Activated CD8-positive, alpha-beta memory T cell treated with anti-CD3 and anti-CD28 coated beads, Interleukin-2, amount 50 U/mL, for 4 hours (primary cell): Measurements from ENCODE around the gene HEG1.
"Not testable (repeated sequence)": the region's sequence is repeated elsewhere in the genome, so short reads cannot be mapped to it uniquely, and the experiment has no call there.

Experiments
- DNase-seq: peaks from one replicate; pipeline ENCODE4 v3.0.0-alpha.2; 2020

HEG1 gene

GRCh38 chr3:125055913-125056745 lies at the start of gene HEG1:
HEG1 (minus strand) TSS chr3:125055997; CDS start chr3:125055890, 107 bp downstream.
- peak; percentile 79 for DNase-seq

GRCh38 chr3:125105116-125105515 lies 49.3 kb upstream of the HEG1 start:
- DNase-seq, result no peak

- no peak for DNase-seq
Observed at GRCh38 chr3:125104639-125105038, 48.8 kb upstream of the HEG1 start.

GRCh38 chr3:125103406-125103805 lies 47.6 kb upstream of the HEG1 start:
- no peak for DNase-seq

GRCh38 chr3:125102470-125102869 lies 46.7 kb upstream of the HEG1 start:
- no peak for DNase-seq

GRCh38 chr3:125098611-125099291 lies 43.0 kb upstream of the HEG1 start:
- no peak for DNase-seq

GRCh38 chr3:125090649-125091048 lies 34.9 kb upstream of the HEG1 start:
- no peak for DNase-seq

- DNase-seq, result no peak
Observed at GRCh38 chr3:125087768-125088391, 32.1 kb upstream of the HEG1 start.

GRCh38 chr3:125085166-125085565 lies 29.4 kb upstream of the HEG1 start:
- DNase-seq, result no peak

- no peak for DNase-seq
Observed at GRCh38 chr3:125083776-125084175, 28.0 kb upstream of the HEG1 start.

GRCh38 chr3:125082339-125082738 lies 26.5 kb upstream of the HEG1 start:
- DNase-seq, result not testable (repeated sequence)

GRCh38 chr3:125080077-125080476 lies 24.3 kb upstream of the HEG1 start:
- DNase-seq, result no peak

- DNase-seq, result no peak
Observed at GRCh38 chr3:125079675-125080045, 23.9 kb upstream of the HEG1 start.

- DNase-seq, result no peak
Observed at GRCh38 chr3:125078951-125079674, 23.3 kb upstream of the HEG1 start.

- no peak for DNase-seq
Observed at GRCh38 chr3:125077864-125078263, 22.1 kb upstream of the HEG1 start.

GRCh38 chr3:125076464-125076863 lies 20.7 kb upstream of the HEG1 start:
- DNase-seq, result no peak

- no peak for DNase-seq
Observed at GRCh38 chr3:125075738-125076137, 19.9 kb upstream of the HEG1 start.

GRCh38 chr3:125073390-125073905 lies 17.7 kb upstream of the HEG1 start:
- no peak for DNase-seq

GRCh38 chr3:125072749-125073389 lies 17.1 kb upstream of the HEG1 start:
- no peak for DNase-seq

- DNase-seq, result no peak
Observed at GRCh38 chr3:125072301-125072700, 16.5 kb upstream of the HEG1 start.

GRCh38 chr3:125069968-125070745 lies 14.4 kb upstream of the HEG1 start:
- no peak for DNase-seq

GRCh38 chr3:125069452-125069851 lies 13.7 kb upstream of the HEG1 start:
- DNase-seq, result no peak
